CD4-positive, alpha-beta T cell treated with Interleukin-2 at 100 ng/mL for 4 hours (primary cell): ENCODE data around the gene IGSF23.
"Not testable (repeated sequence)": the region's sequence is repeated elsewhere in the genome, so short reads cannot be mapped to it uniquely, and the experiment has no call there.

ENCODE experiments used
- DNase-seq: peaks from one replicate; pipeline ENCODE4 v3.0.0-alpha.2; 2020; ENCODE audit warnings: low spot score

IGSF23 gene

DNA sequence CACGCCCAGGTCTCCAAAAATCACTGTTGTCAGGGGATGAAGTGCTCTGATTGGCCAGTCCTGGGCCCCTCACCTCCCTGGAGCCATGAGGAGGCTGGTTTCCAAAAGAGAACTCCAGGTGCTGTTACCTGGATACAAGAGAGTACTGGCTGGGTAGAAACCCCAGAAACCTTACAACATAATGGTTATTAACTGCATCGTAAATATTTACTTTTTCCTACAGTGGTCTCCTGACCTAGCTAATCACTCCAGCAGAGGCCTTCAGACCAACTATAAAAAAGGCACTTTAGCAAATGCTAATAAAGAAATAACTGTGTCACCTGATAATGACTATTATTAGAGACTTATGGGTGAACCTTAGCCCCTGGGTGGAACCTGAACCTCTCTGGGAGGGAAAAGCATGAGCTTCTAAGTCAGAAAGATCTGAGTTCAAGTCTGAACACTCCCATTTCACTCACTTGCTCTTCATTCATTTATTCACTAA, 1.5 kb upstream of the IGSF23 start:
- DNase-seq, result no peak

GRCh38 chr19:44614313-44614712, 950 bp downstream of the IGSF23 start:
- no peak for DNase-seq

GRCh38 chr19:44615863-44616247, 2.5 kb downstream of the IGSF23 start:
- no peak for DNase-seq

DNA sequence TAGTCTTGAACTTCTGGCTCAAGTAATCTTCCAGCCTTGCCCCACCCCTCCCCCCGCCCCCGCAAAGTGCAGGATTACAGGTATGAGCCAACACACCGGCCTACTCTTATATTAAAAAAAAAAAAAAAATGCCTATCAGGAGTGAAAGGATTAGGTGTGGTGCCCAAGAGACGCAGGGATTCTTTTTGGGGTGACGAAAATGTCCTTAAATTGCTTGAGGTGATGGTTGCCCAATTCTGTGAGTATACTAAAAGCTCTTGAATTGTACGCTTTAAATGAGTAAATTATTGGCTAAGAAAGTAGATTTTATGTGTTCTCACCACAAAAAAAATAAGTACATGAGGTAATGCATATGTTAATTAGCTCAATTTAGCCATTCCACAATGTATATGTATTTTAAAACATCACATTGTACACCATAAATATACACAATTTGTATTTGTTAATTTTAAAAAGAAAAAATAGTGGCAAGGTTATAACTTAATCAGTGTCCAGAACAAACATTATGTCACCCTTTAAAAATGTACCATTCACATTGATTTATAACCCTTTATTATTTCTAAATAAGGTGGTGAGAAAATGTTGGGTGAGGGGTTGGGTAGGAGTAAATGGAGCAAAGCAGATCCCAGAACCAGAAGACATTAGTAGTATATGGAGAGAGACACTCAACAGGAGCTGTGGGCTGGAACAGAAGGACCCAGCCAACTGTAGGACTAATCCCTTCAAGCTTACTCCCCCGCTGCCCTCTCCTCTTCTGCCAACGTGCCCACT, 3.9 kb downstream of the IGSF23 start:
- DNase-seq, result no peak

GRCh38 chr19:44618640-44619357, 5.4 kb downstream of the IGSF23 start:
- DNase-seq, result no peak

- no peak for DNase-seq
These were observed 7.3 kb downstream of the IGSF23 start for GRCh38 chr19:44620667-44621066.

GRCh38 chr19:44621367-44621766, 8.0 kb downstream of the IGSF23 start:
- DNase-seq, result no peak

GRCh38 chr19:44623080-44623479, 9.7 kb downstream of the IGSF23 start:
- DNase-seq, result no peak

- no peak for DNase-seq
These were observed 10.3 kb downstream of the IGSF23 start for GRCh38 chr19:44623626-44624025.

GRCh38 chr19:44624840-44625354, 11.5 kb downstream of the IGSF23 start:
- no peak for DNase-seq

DNA sequence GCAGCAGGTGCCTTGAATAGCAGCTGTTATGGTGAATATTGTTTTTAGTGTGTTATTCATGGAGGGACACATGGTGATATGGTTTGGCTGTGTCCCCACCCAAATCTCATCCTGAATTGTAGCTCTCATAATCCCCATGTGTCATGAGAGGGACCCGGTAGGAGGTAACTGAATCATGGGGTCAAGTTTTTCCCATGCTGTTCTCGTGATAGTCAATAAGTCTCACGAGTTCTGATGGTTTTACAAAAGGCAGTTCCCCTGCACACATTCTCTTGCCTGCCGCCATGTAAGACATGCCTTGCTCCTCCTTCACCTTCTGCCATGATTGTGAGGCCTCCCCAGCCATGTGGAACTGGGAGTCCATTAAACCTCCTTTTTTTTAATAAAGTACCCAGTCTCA, 12.3 kb downstream of the IGSF23 start:
- DNase-seq, result not testable (repeated sequence)

DNA sequence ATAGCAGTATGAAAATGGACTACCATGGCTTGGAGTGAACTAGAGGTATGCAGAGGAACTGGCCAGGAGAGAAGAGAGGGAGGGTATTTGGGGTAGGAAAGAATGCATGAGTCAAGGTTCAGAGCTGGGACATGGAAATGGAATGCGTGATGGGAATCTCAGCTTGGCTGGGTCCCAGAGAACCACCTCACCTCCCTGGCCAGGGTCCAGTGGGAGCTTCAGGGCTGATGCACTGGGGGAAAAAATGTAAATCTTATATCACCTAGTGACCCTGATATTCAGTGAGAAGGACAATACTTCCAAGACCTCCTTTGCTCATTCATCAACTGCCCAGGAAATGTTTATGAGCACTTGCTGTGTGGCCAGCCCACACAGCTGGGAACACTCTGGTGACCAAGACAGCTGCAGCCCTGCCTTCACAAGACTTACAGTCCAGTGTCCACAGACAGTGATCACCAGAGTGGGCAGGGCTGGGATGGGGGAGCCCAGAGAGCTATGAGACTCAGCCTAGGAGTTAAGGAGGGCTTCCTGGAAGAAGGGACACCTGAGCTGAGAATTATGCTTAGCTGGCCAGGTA, 12.8 kb downstream of the IGSF23 start:
- no peak for DNase-seq

- DNase-seq, result no peak
These were observed 14.3 kb downstream of the IGSF23 start for GRCh38 chr19:44627631-44628030.

DNA sequence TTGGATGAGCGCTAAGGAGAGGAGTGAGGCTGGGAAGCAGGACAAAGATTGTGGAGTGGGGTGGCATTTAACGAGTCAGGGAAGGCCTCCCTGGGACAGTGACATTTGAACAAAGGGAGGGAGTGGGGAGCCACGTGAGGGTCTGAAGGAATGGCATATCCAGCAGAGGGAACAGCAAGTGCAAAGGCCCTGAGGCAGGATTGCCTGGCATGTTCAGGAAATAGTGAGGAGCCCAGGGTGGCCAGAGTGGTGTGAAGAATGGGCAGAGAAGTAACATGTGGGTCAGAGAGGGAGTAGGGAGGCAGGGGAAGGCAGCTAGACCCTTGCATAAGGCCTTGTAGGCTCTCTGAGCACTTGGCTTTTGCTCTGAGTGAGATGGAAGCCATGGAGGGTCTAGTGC, 15.4 kb downstream of the IGSF23 start:
- DNase-seq, result no peak

- DNase-seq, result not testable (repeated sequence)
These were observed 18.2 kb downstream of the IGSF23 start for GRCh38 chr19:44631611-44632010.

DNA sequence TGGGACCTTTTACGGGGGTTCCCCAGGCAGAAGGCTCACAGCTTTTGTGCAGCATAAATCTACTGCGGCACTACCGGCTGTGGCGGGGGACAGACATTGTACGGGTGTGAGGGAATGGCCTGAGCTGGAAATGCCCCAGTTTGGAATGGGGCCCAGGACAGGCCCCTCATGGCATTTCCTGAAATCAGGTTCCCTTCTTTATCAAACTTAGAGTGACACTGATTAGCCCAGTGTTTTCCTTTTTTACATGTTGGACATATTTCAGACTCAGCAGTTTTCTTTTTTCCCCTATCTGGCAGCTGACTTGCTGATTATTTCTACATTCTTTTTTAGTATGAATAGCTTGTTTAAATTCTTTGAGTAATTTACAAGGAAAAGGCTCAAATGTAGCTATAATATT, 20.7 kb downstream of the IGSF23 start:
- not testable (repeated sequence) for DNase-seq

DNA sequence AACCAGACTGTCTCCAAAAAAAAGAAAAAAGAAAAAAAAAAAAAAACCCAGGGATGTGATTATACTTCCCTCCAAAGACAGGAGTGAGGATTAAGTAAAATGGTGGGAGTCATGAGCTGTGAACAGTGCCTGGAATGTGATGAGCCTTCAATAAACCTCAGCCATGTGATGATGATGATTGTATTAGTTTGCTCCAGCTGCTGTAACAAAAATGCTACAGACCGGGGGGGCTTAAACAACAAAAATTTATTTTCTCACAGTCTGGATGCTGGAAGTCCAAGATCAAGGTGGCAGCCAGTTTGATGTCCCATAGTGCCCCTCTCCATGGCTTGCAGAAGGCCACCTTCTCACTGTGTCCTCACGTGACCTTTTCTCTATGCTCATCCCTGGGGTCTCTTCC, 21.4 kb downstream of the IGSF23 start:
- no peak for DNase-seq

- DNase-seq, result no peak
These were observed 22.4 kb downstream of the IGSF23 start for GRCh38 chr19:44635581-44636438.

DNA sequence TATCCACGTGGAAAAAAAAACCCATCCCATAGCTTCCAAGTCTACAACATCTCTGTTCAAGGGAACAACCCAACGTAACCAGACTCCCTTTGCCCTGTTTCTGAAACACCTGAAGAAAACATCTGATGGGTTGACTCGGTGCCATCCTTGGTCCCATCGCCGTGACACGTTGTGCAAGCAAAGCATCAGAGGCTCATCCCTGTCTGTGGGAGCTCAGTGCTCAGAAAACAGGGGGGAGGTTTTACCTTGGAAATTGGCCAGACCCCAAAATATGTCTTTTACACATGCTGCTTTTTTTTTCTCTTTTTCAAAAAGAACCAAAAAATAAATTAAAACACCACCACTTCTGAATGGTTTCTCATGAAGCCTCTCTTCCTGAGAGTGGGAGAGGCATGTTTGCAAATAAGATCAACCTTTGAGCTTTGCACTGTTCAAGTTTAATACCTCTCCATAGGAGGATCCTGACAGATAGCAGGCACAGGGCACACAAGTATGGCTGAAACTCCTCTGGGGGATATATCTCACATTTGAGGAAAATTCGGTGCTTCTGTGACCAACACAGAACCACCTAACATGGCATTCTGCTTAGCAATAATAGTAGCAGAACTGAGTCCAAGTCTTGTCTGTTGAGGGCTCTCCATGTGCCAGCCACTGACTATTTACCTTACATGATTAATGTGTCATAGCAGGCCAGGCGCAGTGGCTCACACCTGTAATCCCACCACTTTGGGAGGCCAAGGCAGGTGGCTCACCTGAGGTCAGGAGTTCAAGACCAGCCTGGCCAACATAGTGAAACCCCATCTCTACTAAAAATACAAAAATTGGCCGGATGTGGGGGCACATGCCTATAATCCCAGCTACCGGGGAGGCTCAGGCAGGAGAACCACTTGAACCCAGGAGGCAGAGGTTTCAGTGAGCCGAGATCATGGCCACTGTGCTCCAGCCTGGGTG, 23.4 kb downstream of the IGSF23 start:
- DNase-seq, result no peak

GRCh38 chr19:44637390-44637764, 24.0 kb downstream of the IGSF23 start:
- DNase-seq, result no peak

- no peak for DNase-seq
These were observed 27.2 kb downstream of the IGSF23 start for GRCh38 chr19:44640518-44640917.
